ENCODE results near the gene MLANA.

- TF ChIP-seq, protein P1, sequence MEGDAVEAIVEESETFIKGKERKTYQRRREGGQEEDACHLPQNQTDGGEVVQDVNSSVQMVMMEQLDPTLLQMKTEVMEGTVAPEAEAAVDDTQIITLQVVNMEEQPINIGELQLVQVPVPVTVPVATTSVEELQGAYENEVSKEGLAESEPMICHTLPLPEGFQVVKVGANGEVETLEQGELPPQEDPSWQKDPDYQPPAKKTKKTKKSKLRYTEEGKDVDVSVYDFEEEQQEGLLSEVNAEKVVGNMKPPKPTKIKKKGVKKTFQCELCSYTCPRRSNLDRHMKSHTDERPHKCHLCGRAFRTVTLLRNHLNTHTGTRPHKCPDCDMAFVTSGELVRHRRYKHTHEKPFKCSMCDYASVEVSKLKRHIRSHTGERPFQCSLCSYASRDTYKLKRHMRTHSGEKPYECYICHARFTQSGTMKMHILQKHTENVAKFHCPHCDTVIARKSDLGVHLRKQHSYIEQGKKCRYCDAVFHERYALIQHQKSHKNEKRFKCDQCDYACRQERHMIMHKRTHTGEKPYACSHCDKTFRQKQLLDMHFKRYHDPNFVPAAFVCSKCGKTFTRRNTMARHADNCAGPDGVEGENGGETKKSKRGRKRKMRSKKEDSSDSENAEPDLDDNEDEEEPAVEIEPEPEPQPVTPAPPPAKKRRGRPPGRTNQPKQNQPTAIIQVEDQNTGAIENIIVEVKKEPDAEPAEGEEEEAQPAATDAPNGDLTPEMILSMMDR (IDR thresholded peaks at IDR 0.05 in 8 of 11, conservative IDR thresholded peaks at IDR 0.05 in 3 of 11): no peak
- no peak for TF ChIP-seq POLR2AphosphoS5 (IDR thresholded peaks at IDR 0.05)
- no peak for TF ChIP-seq POLR2A (IDR thresholded peaks at IDR 0.05)
These were observed at the start of gene MLANA for GRCh38 chr9:5890641-5891040.

Data from spleen (tissue), 7 donors.